ENCODE data around the gene KIAA0232. TPM values are rescaled to one million over a fixed set of nuclear protein-coding genes. Genes with fewer than 3 reads are reported as not detected.
"Not testable (repeated sequence)": the region's sequence is repeated elsewhere in the genome, so short reads cannot be mapped to it uniquely, and the experiment has no call there.

KIAA0232 gene
- total RNA-seq, 1 donor from 2014 or later: 27.2 TPM

- Mint-ChIP-seq H3K27ac (ENCODE audit: unreplicated experiment) (no peak overlapping the region), H3K9me3 (ENCODE audit: unreplicated experiment) (no peaks in the 10 kb centered on the region), H3K4me1 (ENCODE audit: unreplicated experiment) (peaks cover 19% of the 10 kb centered on the region), H3K4me3 (ENCODE audit: unreplicated experiment) (no peak overlapping the region), H3K36me3 (ENCODE audit: low read depth, unreplicated experiment) (no peaks in the 10 kb centered on the region), H3K27me3 (ENCODE audit: unreplicated experiment) (peaks cover 7% of the 10 kb centered on the region)
- DNase-seq (ENCODE audit: low spot score): no peak
- TF ChIP-seq CTCF (IDR thresholded peaks at IDR 0.05; ENCODE audit: unreplicated experiment): no peak
Observed at GRCh38 chr4:6905516-6906445, 123.3 kb downstream of the KIAA0232 start.

GRCh38 chr4:6906486-6906885, 124.0 kb downstream of the KIAA0232 start:
- H3K9me3 Mint-ChIP-seq (ENCODE audit: unreplicated experiment); DNase-seq (ENCODE audit: low spot score); H3K27me3 Mint-ChIP-seq (ENCODE audit: unreplicated experiment); H3K36me3 Mint-ChIP-seq (ENCODE audit: low read depth, unreplicated experiment); H3K27ac Mint-ChIP-seq (ENCODE audit: unreplicated experiment); H3K4me3 Mint-ChIP-seq (ENCODE audit: unreplicated experiment): not testable (repeated sequence)
- H3K4me1 Mint-ChIP-seq (ENCODE audit: unreplicated experiment): peaks cover 23% of the 10 kb centered on the region

- Mint-ChIP-seq H3K4me1 (ENCODE audit: unreplicated experiment) (peaks cover 25% of the 10 kb centered on the region), H3K4me3 (ENCODE audit: unreplicated experiment) (peak overlapping the region; percentile 56), H3K9me3 (ENCODE audit: unreplicated experiment) (no peaks in the 10 kb centered on the region), H3K36me3 (ENCODE audit: low read depth, unreplicated experiment) (no peaks in the 10 kb centered on the region), H3K27me3 (ENCODE audit: unreplicated experiment) (peaks cover 9% of the 10 kb centered on the region), H3K27ac (ENCODE audit: unreplicated experiment) (peak overlapping the region; percentile 6)
- TF ChIP-seq CTCF (IDR thresholded peaks at IDR 0.05; ENCODE audit: unreplicated experiment): no peak
- peak; percentile 39 for DNase-seq (ENCODE audit: low spot score)
Observed at GRCh38 chr4:6907658-6908191, 125.2 kb downstream of the KIAA0232 start.

GRCh38 chr4:6908432-6909112, 126.0 kb downstream of the KIAA0232 start:
- peaks cover 9% of the 10 kb centered on the region for H3K27me3 Mint-ChIP-seq (ENCODE audit: unreplicated experiment)
- no peaks in the 10 kb centered on the region for H3K36me3 Mint-ChIP-seq (ENCODE audit: low read depth, unreplicated experiment)
- peak overlapping the region; percentile 92 for H3K4me3 Mint-ChIP-seq (ENCODE audit: unreplicated experiment)
- H3K27ac Mint-ChIP-seq (ENCODE audit: unreplicated experiment): peak overlapping the region; percentile 92
- peaks cover 25% of the 10 kb centered on the region for H3K4me1 Mint-ChIP-seq (ENCODE audit: unreplicated experiment)
- H3K9me3 Mint-ChIP-seq (ENCODE audit: unreplicated experiment): no peaks in the 10 kb centered on the region
- no peak for TF ChIP-seq CTCF (IDR thresholded peaks at IDR 0.05; ENCODE audit: unreplicated experiment)
- DNase-seq (ENCODE audit: low spot score): no peak

GRCh38 chr4:6909113-6909969, 126.8 kb downstream of the KIAA0232 start, which contains the start of gene TBC1D14:
TBC1D14 (plus strand) TSS chr4:6909826; CDS start chr4:6923390, 13,564 bp downstream.
- H3K27ac Mint-ChIP-seq (ENCODE audit: unreplicated experiment): peak within 1 kb of the TSS; percentile 92
- no peaks in the 10 kb centered on the region for H3K9me3 Mint-ChIP-seq (ENCODE audit: unreplicated experiment)
- H3K4me3 Mint-ChIP-seq (ENCODE audit: unreplicated experiment): peak within 1 kb of the TSS; percentile 95
- no peaks in the 10 kb centered on the region for H3K36me3 Mint-ChIP-seq (ENCODE audit: low read depth, unreplicated experiment)
- peak; percentile 85 for DNase-seq (ENCODE audit: low spot score)
- peaks cover 9% of the 10 kb centered on the region for H3K27me3 Mint-ChIP-seq (ENCODE audit: unreplicated experiment)
- peak; percentile 50 for TF ChIP-seq CTCF (IDR thresholded peaks at IDR 0.05; ENCODE audit: unreplicated experiment)
- H3K4me1 Mint-ChIP-seq (ENCODE audit: unreplicated experiment): peaks cover 25% of the 10 kb centered on the region

Measured in endothelial cell (in vitro differentiated cells).